Measurements from ENCODE around the gene FAM114A1. TPM values are rescaled to one million over a fixed set of nuclear protein-coding genes. Genes with fewer than 3 reads are reported as not detected.

Gene FAM114A1
- total RNA-seq, 2 donors from 2014 or later = 57.7 to 73.2 TPM

DNA sequence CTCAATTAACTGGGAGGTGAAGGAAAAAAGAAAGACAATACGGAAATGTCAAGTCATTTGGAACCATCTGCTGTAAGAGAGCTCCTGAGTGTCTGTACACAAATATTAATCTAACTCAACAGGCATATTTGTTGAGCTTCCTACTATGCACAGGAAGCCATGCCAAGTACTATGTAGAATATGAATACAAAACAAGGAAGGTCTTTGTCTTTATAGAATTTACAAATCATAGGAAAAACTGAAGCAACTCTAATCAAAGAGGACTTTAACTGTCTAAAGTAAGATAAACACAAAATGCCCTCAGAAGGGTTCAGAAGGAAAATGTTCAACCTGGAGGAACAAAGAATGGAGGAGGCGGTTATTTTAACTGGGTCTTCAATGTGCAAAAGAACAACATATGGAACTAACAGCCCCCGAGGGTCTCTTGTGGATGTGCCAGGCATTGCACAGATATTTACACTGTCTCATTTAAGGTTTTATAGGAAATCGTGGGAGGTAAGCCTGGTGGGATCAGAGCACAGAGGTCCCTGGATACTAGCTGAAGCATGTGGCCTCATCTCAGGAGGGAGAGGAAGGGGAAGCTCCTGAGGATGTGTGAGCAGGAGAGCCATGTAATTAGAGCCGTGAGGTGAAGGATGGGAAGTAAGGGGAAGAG lies 5.8 kb downstream of the FAM114A1 start:
- no peak overlapping the region for H3K4me3 ChIP-seq
- peaks cover under 1% of the 10 kb centered on the region for H3K36me3 ChIP-seq
- no peak for TF ChIP-seq CTCF (IDR thresholded peaks at IDR 0.05)
- DNase-seq (ENCODE audit: low spot score) = no peak
- no peaks in the 10 kb centered on the region for H3K27me3 ChIP-seq
- H3K27ac ChIP-seq = no peak overlapping the region
- no peaks in the 10 kb centered on the region for H3K9me3 ChIP-seq
- H3K4me1 ChIP-seq = peaks cover 0 to 32% of the 10 kb centered on the region in 2 donors

GRCh38 chr4:38876636-38877035 lies 9.0 kb downstream of the FAM114A1 start:
- Histone ChIP-seq H3K4me1 (peaks cover 0 to 11% of the 10 kb centered on the region in 2 donors), H3K36me3 (peaks cover 22% of the 10 kb centered on the region), H3K4me3 (no peak overlapping the region), H3K27ac (no peak overlapping the region), H3K27me3 (no peaks in the 10 kb centered on the region), H3K9me3 (no peaks in the 10 kb centered on the region)
- DNase-seq (ENCODE audit: low spot score) = no peak
- TF ChIP-seq CTCF (IDR thresholded peaks at IDR 0.05) = no peak

DNA sequence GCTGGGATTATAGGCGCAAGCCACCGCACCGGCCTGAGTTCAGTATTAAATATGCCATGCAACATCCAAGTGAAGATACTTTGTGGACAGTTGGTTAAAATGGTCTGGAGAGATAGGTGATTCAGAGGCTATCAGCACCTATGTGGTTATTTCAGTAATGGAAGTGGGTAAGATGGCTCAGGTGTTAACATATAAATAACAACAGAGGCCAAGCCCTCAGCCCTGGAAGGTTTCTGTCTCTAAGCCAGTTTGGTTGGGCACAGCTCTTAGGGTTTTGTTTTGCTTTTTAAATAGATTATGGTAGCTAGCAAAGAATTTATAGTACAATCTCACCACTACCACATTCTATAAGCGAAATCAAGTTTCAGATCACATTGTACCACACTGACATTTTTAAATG lies 16.6 kb downstream of the FAM114A1 start:
- Histone ChIP-seq H3K4me3 (no peak overlapping the region), H3K36me3 (peaks cover 26% of the 10 kb centered on the region), H3K9me3 (no peaks in the 10 kb centered on the region), H3K27me3 (no peaks in the 10 kb centered on the region), H3K27ac (no peak overlapping the region), H3K4me1 (peaks cover 0 to under 1% of the 10 kb centered on the region in 2 donors)
- no peak for TF ChIP-seq CTCF (IDR thresholded peaks at IDR 0.05)
- no peak for DNase-seq (ENCODE audit: low spot score)

DNA sequence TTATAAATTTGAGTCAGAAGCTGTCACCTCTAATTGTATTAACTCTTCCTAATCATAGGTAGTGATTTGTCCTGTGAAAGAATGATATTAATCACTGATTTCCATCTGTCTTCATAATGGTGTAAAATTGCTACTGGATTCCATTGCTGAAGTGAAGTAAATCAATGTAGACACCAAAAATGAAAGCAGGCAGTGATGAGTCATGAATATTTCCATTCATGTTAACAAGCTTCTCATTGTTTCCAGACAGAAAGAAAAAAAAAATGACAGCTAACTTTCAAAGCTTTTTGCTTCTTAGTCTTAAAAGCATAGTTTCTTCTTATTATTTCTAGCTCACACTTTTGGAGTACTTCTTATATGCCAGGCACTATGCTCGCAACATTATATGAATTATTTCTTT lies 21.5 kb downstream of the FAM114A1 start:
- no peaks in the 10 kb centered on the region for H3K27me3 ChIP-seq
- no peak overlapping the region for H3K4me3 ChIP-seq
- H3K27ac ChIP-seq = peak overlapping the region; percentile 46 to 56
- H3K4me1 ChIP-seq = peaks cover 0 to 9% of the 10 kb centered on the region in 2 donors
- H3K9me3 ChIP-seq = no peaks in the 10 kb centered on the region
- no peak for DNase-seq (ENCODE audit: low spot score)
- peaks cover 17% of the 10 kb centered on the region for H3K36me3 ChIP-seq
- no peak for TF ChIP-seq CTCF (IDR thresholded peaks at IDR 0.05)

GRCh38 chr4:38891051-38891983 lies 23.7 kb downstream of the FAM114A1 start:
- no peak overlapping the region for H3K4me3 ChIP-seq
- H3K27ac ChIP-seq = peak overlapping the region in 1 of 2 donors; percentile 23
- no peaks in the 10 kb centered on the region for H3K27me3 ChIP-seq
- H3K36me3 ChIP-seq = peaks cover 14% of the 10 kb centered on the region
- H3K4me1 ChIP-seq = peaks cover 0 to 9% of the 10 kb centered on the region in 2 donors
- H3K9me3 ChIP-seq = no peaks in the 10 kb centered on the region
- TF ChIP-seq CTCF (IDR thresholded peaks at IDR 0.05) = no peak
- DNase-seq (ENCODE audit: low spot score) = no peak
